Adrenal gland (tissue), 12 donors: ENCODE data around the gene SHISAL2B. TPM values are rescaled to one million over a fixed set of nuclear protein-coding genes. Genes with fewer than 3 reads are reported as not detected.

Experiments
- DNase-seq, 7 donors: peaks; one replicate each; pipeline ENCODE4 v3.0.0-alpha.2; 2019 to 2020
- H3K27ac ChIP-seq, 5 donors: fragments of 200-600 bp; sonication (generic) in 4 of 5; 1 replicate in 3 of 5; 2 replicates in 2 of 5; pipeline versions ENCODE4 v1.5.1 to v1.8.0; 2016 to 2020; ENCODE audit warnings: mild to moderate bottlenecking in 1 of 5
- H3K27me3 ChIP-seq: fragments of 200-600 bp; 2 replicates; pipeline ENCODE4 v1.8.0; 2021
- H3K36me3 ChIP-seq, 2 donors: fragments of 200-600 bp; replicated peaks in 1 of 2; 1 replicate in 1 of 2; 2 replicates in 1 of 2; pipeline versions ENCODE4 v1.5.1 to v1.8.0; 2018 to 2022
- H3K4me1 ChIP-seq, 2 donors: fragments of 200-600 bp; replicated peaks in 1 of 2; 1 replicate in 1 of 2; 2 replicates in 1 of 2; pipeline versions ENCODE4 v1.5.1 to v1.8.0; 2018 to 2021
- H3K4me3 ChIP-seq, 4 donors: fragments of 200-600 bp; sonication (generic) in 3 of 4; one replicate each; pipeline ENCODE4 v1.5.1; 2016 to 2018
- H3K9me3 ChIP-seq, 3 donors: fragments of 200-600 bp; sonication (generic) in 1 of 3; replicated peaks in 1 of 3; 1 replicate in 2 of 3; 2 replicates in 1 of 3; pipeline versions ENCODE4 v1.5.1 to v1.8.0; 2016 to 2021
- POLR2A ChIP-seq, 2 donors: fragments of 450-650 bp; IDR thresholded peaks; one replicate each; pipeline ENCODE4 v1.6.1; 2017; ENCODE audit warnings: antibody characterized with exemption in 2 of 2, mild to moderate bottlenecking in 2 of 2, moderate library complexity in 1 of 2
- WGBS, 4 donors: extraction: QIAGEN DNeasy Blood & Tissue Kit in 2 of 4; methylation state at CpG; one replicate each; pipeline versions ENCODE4 v1.1.5 to v1.1.7; 2013 to 2017; 5-methylcytosine and 5-hydroxymethylcytosine counted together
- intact Hi-C, 2 donors: fragments of 100-400 bp; cut with DNase I; formaldehyde crosslinking; loops; one replicate each; pipeline versions ENCODE4 v1.14.1 to v1.15.0; 2022 to 2023
- polyA plus RNA-seq, 3 donors: library from polyadenylated mRNA; stranded (reverse); fragments of 200-250 nt in 2 of 3; fragments of 350-450 nt in 1 of 3; fragmentation: Illumina TruSeq in 1 of 3; extraction: RNeasy Lipid Tissue Mini Kit (QIAGEN cat#74804) in 1 of 3; gene quantifications; one replicate each; pipeline ENCODE4 v1.2.3, GENCODE V29; 2013 to 2014
- total RNA-seq, 9 donors: library from RNA; depleted of rRNA in 4 of 9; stranded (reverse); fragments of >200 nt in 4 of 9; fragments of 120-200 nt in 1 of 9; fragmentation: NEBNext Ultra II Directional in 1 of 9; extraction: Animal tissue kit (Norgen Biotek cat#: 25700) in 1 of 9; gene quantifications; one replicate each; pipeline versions ENCODE4 v1.1.0 to v1.2.4, GENCODE V29; 2013 to 2023
- TF ChIP-seq, protein P1 (sequence below), 6 experiments: fragments of 450-650 bp in 4 of 6; fragments of 200-600 bp in 2 of 6; sonication (generic) in 1 of 6; IDR thresholded peaks; 1 replicate in 5 of 6; 2 replicates in 1 of 6; pipeline versions ENCODE4 v1.5.1 to v1.8.0; 2016 to 2021; ENCODE audit warnings: antibody characterized with exemption in 6 of 6, mild to moderate bottlenecking in 2 of 6, moderate library complexity in 1 of 6
- donor health status: healthy with polysubstance abuse.
- donor health status: Bipolar disorder and iron deficiency.
- donor health status: DM: yes; HTN: yes; CAD: no.
- donor health status: DM: no; HTN: no; CAD: no.
- donor health status: DM: no; HTN: no; CAD: no.
- donor health status: DM: yes; HTN: yes; CAD: no.

The SHISAL2B gene
- total and polyA plus RNA-seq, 12 donors, result 0.10 TPM; not detected in 11

DNA sequence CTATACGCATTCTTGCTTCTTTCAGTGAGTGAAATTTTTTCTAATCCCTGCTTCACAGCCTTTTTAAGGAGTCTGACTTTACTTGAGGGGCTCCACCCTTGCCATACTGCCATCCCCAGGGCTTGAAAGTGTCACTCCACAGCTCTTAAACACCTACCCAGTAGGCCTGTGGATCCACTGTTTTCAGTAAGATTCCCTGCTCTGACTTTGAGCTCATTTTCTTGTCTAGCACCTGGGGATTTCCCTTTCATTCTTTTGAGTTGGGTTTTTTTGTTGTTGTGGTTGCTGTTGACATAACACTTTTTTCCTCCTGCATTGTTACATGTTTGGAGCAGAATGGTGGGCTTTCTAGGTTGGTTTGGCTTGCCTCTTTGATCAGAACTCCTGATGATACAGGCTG, 54.6 kb downstream of the SHISAL2B start:
- H3K4me1 ChIP-seq, result no peaks in the 10 kb centered on the region
- no peak overlapping the region for H3K27ac ChIP-seq
- intact Hi-C loops, result no loop called here
- DNase-seq, result no peak
- TF ChIP-seq POLR2A (IDR thresholded peaks at IDR 0.05), result no peak
- TF ChIP-seq, protein P1, sequence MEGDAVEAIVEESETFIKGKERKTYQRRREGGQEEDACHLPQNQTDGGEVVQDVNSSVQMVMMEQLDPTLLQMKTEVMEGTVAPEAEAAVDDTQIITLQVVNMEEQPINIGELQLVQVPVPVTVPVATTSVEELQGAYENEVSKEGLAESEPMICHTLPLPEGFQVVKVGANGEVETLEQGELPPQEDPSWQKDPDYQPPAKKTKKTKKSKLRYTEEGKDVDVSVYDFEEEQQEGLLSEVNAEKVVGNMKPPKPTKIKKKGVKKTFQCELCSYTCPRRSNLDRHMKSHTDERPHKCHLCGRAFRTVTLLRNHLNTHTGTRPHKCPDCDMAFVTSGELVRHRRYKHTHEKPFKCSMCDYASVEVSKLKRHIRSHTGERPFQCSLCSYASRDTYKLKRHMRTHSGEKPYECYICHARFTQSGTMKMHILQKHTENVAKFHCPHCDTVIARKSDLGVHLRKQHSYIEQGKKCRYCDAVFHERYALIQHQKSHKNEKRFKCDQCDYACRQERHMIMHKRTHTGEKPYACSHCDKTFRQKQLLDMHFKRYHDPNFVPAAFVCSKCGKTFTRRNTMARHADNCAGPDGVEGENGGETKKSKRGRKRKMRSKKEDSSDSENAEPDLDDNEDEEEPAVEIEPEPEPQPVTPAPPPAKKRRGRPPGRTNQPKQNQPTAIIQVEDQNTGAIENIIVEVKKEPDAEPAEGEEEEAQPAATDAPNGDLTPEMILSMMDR (IDR thresholded peaks at IDR 0.05), result no peak
- H3K4me3 ChIP-seq, result no peak overlapping the region
- WGBS, 4 donors, result 93 to 100% (median 99%) methylated on average over 1 of the region's 1 CpG
- no peaks in the 10 kb centered on the region for H3K9me3 ChIP-seq
- peaks cover 0 to 6% of the 10 kb centered on the region in 2 donors for H3K36me3 ChIP-seq
- no peaks in the 10 kb centered on the region for H3K27me3 ChIP-seq

GRCh38 chr5:64746446-64746845, 56.1 kb downstream of the SHISAL2B start:
- H3K27me3 ChIP-seq, result no peaks in the 10 kb centered on the region
- no peak overlapping the region for H3K4me3 ChIP-seq
- no peak for TF ChIP-seq POLR2A (IDR thresholded peaks at IDR 0.05)
- TF ChIP-seq, protein P1 (IDR thresholded peaks at IDR 0.05), result no peak
- H3K36me3 ChIP-seq, result no peaks in the 10 kb centered on the region
- DNase-seq, result no peak
- no peaks in the 10 kb centered on the region for H3K9me3 ChIP-seq
- 85 to 100% (median 95%) methylated on average over 1 of the region's 1 CpG for WGBS, 4 donors
- no peak overlapping the region for H3K27ac ChIP-seq
- H3K4me1 ChIP-seq, result no peaks in the 10 kb centered on the region
- intact Hi-C loops, result no loop called here

- TF ChIP-seq, protein P1 (IDR thresholded peaks at IDR 0.05), result no peak
- TF ChIP-seq POLR2A (IDR thresholded peaks at IDR 0.05), result no peak
- intact Hi-C loops, result no loop called here
- WGBS, 4 donors, result 93 to 98% (median 98%) methylated on average over 4 of the region's 4 CpGs
Observed at GRCh38 chr5:64749385-64749784, 59.1 kb downstream of the SHISAL2B start.

GRCh38 chr5:64754066-64754465, 63.8 kb downstream of the SHISAL2B start:
- Histone ChIP-seq H3K4me1 (no peaks in the 10 kb centered on the region), H3K9me3 (no peaks in the 10 kb centered on the region), H3K36me3 (no peaks in the 10 kb centered on the region), H3K4me3 (no peak overlapping the region), H3K27ac (no peak overlapping the region), H3K27me3 (no peaks in the 10 kb centered on the region)
- intact Hi-C loops, result no loop called here
- DNase-seq, result no peak
- TF ChIP-seq, protein P1 (IDR thresholded peaks at IDR 0.05), result no peak
- TF ChIP-seq POLR2A (IDR thresholded peaks at IDR 0.05), result no peak
- WGBS, 4 donors, result 95 to 97% (median 96%) methylated on average over 2 of the region's 2 CpGs

More at GRCh38 chr5:64749385-64749784, 59.1 kb downstream of the SHISAL2B start:
- Histone ChIP-seq H3K9me3 (no peaks in the 10 kb centered on the region), H3K36me3 (no peaks in the 10 kb centered on the region), H3K4me3 (no peak overlapping the region), H3K27me3 (no peaks in the 10 kb centered on the region), H3K4me1 (no peaks in the 10 kb centered on the region), H3K27ac (no peak overlapping the region)
- no peak for DNase-seq
